HEK293 (cell line): ENCODE measurements around the gene ABCG8.

Experiments used
- KLF16 ChIP-seq: fragments of 450-650 bp; formaldehyde crosslinking; IDR thresholded peaks from 2 replicates; pipeline ENCODE4 v1.5.1; 2017; ENCODE audit warnings: missing biosample characterization, missing genetic modification characterization
- PRDM1 ChIP-seq: fragments of 450-650 bp; formaldehyde crosslinking; IDR thresholded peaks from 2 replicates; pipeline ENCODE4; 2016; ENCODE audit warnings: missing biosample characterization, missing genetic modification characterization
- RBAK ChIP-seq: fragments of 450-650 bp; formaldehyde crosslinking; IDR thresholded peaks from 2 replicates; pipeline ENCODE4 v1.5.1; 2016; ENCODE audit warnings: missing biosample characterization, missing genetic modification characterization
- TCF7L2 ChIP-seq: IDR thresholded peaks from 2 replicates; pipeline ENCODE4 v1.6.1; 2011; ENCODE audit warnings: low read depth, mild to moderate bottlenecking, inconsistent platforms, low read length, moderate library complexity, borderline replicate concordance
- ZBTB20 ChIP-seq: fragments of 450-650 bp; formaldehyde crosslinking; IDR thresholded peaks from 2 replicates; pipeline ENCODE4 v1.5.1; 2016; ENCODE audit warnings: missing biosample characterization, missing genetic modification characterization
- TF ChIP-seq, protein P1 (sequence below): fragments of 450-650 bp; formaldehyde crosslinking; IDR thresholded peaks from 2 replicates; pipeline ENCODE4 v1.5.1; 2016; ENCODE audit warnings: missing biosample characterization, missing genetic modification characterization
- TF ChIP-seq, protein P2 (sequence below): fragments of 450-650 bp; formaldehyde crosslinking; IDR thresholded peaks from 2 replicates; pipeline ENCODE4 v1.5.1; 2016; ENCODE audit warnings: missing biosample characterization, missing genetic modification characterization
- TF ChIP-seq, protein P3 (sequence below): sonication (generic); formaldehyde crosslinking; IDR thresholded peaks from 2 replicates; pipeline ENCODE4 v1.8.1; 2022; ENCODE audit warnings: mild to moderate bottlenecking, moderate library complexity, missing genetic modification reagents

DNA sequence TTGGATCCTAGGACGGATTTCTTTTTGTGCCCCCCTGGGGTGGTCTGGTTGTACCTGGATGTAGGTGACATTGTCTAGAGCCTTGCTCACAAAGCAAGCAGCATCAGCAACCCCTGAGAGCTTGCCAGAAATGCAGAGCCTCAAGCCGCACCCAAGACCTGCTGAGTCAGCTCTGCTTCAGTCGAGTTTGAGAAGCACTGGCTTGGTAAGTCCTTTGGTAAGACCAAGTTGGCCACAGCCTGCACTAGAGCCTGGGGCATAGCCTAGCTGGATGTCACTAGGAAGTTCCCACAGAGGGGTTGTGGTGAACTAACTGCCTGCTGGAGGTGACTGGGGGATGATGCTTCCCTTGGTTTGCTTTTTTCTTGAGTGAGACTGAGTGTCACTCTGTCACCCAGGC is 6.3 kb upstream of the ABCG8 start:
- no peak for TF ChIP-seq PRDM1 (tag by site-specific recombination)
- no peak for TF ChIP-seq KLF16 (tag by site-specific recombination)
- TF ChIP-seq, protein P1, sequence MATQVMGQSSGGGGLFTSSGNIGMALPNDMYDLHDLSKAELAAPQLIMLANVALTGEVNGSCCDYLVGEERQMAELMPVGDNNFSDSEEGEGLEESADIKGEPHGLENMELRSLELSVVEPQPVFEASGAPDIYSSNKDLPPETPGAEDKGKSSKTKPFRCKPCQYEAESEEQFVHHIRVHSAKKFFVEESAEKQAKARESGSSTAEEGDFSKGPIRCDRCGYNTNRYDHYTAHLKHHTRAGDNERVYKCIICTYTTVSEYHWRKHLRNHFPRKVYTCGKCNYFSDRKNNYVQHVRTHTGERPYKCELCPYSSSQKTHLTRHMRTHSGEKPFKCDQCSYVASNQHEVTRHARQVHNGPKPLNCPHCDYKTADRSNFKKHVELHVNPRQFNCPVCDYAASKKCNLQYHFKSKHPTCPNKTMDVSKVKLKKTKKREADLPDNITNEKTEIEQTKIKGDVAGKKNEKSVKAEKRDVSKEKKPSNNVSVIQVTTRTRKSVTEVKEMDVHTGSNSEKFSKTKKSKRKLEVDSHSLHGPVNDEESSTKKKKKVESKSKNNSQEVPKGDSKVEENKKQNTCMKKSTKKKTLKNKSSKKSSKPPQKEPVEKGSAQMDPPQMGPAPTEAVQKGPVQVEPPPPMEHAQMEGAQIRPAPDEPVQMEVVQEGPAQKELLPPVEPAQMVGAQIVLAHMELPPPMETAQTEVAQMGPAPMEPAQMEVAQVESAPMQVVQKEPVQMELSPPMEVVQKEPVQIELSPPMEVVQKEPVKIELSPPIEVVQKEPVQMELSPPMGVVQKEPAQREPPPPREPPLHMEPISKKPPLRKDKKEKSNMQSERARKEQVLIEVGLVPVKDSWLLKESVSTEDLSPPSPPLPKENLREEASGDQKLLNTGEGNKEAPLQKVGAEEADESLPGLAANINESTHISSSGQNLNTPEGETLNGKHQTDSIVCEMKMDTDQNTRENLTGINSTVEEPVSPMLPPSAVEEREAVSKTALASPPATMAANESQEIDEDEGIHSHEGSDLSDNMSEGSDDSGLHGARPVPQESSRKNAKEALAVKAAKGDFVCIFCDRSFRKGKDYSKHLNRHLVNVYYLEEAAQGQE (tag by site-specific recombination) = no peak
- TF ChIP-seq RBAK (tag by site-specific recombination) = no peak
- TF ChIP-seq ZBTB20 (tag by site-specific recombination) = no peak
- TF ChIP-seq, protein P2, sequence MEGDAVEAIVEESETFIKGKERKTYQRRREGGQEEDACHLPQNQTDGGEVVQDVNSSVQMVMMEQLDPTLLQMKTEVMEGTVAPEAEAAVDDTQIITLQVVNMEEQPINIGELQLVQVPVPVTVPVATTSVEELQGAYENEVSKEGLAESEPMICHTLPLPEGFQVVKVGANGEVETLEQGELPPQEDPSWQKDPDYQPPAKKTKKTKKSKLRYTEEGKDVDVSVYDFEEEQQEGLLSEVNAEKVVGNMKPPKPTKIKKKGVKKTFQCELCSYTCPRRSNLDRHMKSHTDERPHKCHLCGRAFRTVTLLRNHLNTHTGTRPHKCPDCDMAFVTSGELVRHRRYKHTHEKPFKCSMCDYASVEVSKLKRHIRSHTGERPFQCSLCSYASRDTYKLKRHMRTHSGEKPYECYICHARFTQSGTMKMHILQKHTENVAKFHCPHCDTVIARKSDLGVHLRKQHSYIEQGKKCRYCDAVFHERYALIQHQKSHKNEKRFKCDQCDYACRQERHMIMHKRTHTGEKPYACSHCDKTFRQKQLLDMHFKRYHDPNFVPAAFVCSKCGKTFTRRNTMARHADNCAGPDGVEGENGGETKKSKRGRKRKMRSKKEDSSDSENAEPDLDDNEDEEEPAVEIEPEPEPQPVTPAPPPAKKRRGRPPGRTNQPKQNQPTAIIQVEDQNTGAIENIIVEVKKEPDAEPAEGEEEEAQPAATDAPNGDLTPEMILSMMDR (tag by site-specific recombination) = no peak
- no peak for TF ChIP-seq TCF7L2
- TF ChIP-seq, protein P3, sequence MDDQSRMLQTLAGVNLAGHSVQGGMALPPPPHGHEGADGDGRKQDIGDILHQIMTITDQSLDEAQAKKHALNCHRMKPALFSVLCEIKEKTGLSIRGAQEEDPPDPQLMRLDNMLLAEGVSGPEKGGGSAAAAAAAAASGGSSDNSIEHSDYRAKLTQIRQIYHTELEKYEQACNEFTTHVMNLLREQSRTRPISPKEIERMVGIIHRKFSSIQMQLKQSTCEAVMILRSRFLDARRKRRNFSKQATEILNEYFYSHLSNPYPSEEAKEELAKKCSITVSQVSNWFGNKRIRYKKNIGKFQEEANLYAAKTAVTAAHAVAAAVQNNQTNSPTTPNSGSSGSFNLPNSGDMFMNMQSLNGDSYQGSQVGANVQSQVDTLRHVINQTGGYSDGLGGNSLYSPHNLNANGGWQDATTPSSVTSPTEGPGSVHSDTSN (CRISPR knock-in tag) = no peak
